ENCODE measurements around the gene AGMAT.
A peak's percentile ranks its signal among the peaks of the same experiment; 100 is the strongest.
"Not testable (repeated sequence)": the region's sequence is repeated elsewhere in the genome, so short reads cannot be mapped to it uniquely, and the experiment has no call there.

The AGMAT gene

GRCh38 chr1:15603966-15604282 is 19.1 kb upstream of the AGMAT start:
- peak overlapping the region; percentile 70 for H3K27ac ChIP-seq (ENCODE audit: low read depth, low read length)
- H3K4me3 ChIP-seq (ENCODE audit: low read length) = peak overlapping the region; percentile 93
- H3K27me3 ChIP-seq (ENCODE audit: control insufficient read depth, insufficient read depth, low read length); H3K4me1 ChIP-seq (ENCODE audit: control insufficient read depth, insufficient read depth, low read length); H3K9ac ChIP-seq (ENCODE audit: low read length); H3K36me3 ChIP-seq (ENCODE audit: control insufficient read depth, insufficient read depth, low read length): not testable (repeated sequence)

DNA sequence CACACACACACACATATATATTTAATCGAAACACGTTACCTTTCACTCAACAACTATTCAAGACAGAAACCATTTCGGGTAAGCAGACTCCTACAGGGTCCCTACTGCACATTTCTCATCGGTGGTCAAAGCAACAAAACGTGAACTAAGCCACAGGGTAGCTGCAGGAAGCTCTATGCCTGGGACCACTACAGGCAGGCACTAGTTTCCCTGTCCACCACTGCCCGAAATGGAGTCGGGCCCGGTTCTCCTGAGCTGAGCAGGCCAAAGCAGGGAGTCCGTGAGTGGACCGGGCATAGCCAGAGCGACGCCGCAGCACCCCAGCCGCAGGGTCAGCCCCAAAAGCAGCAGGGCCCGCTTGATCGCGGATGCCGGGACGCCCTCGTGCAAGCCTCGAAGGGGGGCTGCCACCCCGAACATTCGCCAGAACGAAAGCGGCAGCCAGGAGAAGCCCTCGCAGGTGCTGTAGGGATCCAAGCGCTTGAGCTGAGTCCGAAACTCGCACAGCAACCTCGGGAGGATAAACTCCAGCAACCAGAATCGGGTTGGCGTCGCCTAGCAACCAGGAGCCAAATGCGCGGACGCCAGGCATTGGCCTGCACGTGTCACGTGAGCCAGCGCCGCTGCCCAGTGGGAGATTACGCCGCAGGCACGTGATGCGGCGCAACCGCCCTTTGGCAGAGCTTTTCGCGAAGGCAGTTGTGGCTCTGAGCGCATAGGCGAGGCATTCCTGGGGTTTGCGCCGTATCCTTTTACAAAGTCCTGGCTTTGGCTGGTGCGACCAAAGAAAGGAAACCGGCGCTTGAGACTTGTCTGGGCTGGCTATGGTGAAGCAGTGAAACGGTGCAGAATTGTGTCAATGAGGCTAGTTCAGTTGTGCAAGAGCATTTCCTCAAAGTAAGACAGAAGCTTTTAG is 18.5 kb upstream of the AGMAT start:
- Histone ChIP-seq H3K9ac (ENCODE audit: low read length) (peak overlapping the region; percentile 68), H3K27ac (ENCODE audit: low read depth, low read length) (peak overlapping the region; percentile 70), H3K27me3 (ENCODE audit: control insufficient read depth, insufficient read depth, low read length) (no peaks in the 10 kb centered on the region), H3K4me3 (ENCODE audit: low read length) (peak overlapping the region; percentile 93), H3K4me1 (ENCODE audit: control insufficient read depth, insufficient read depth, low read length) (no peaks in the 10 kb centered on the region), H3K36me3 (ENCODE audit: control insufficient read depth, insufficient read depth, low read length) (no peaks in the 10 kb centered on the region)

GRCh38 chr1:15598436-15598835 is 13.6 kb upstream of the AGMAT start:
- no peak overlapping the region for H3K27ac ChIP-seq (ENCODE audit: low read depth, low read length)
- no peaks in the 10 kb centered on the region for H3K36me3 ChIP-seq (ENCODE audit: control insufficient read depth, insufficient read depth, low read length)
- H3K9ac ChIP-seq (ENCODE audit: low read length) = no peak overlapping the region
- no peaks in the 10 kb centered on the region for H3K4me1 ChIP-seq (ENCODE audit: control insufficient read depth, insufficient read depth, low read length)
- H3K4me3 ChIP-seq (ENCODE audit: low read length) = no peak overlapping the region
- no peaks in the 10 kb centered on the region for H3K27me3 ChIP-seq (ENCODE audit: control insufficient read depth, insufficient read depth, low read length)

- Histone ChIP-seq H3K4me1 (ENCODE audit: control insufficient read depth, insufficient read depth, low read length) (no peaks in the 10 kb centered on the region), H3K9ac (ENCODE audit: low read length) (no peak overlapping the region), H3K36me3 (ENCODE audit: control insufficient read depth, insufficient read depth, low read length) (no peaks in the 10 kb centered on the region), H3K27ac (ENCODE audit: low read depth, low read length) (no peak overlapping the region), H3K27me3 (ENCODE audit: control insufficient read depth, insufficient read depth, low read length) (no peaks in the 10 kb centered on the region), H3K4me3 (ENCODE audit: low read length) (no peak overlapping the region)
These were observed 11.2 kb upstream of the AGMAT start for GRCh38 chr1:15595809-15596617.

DNA sequence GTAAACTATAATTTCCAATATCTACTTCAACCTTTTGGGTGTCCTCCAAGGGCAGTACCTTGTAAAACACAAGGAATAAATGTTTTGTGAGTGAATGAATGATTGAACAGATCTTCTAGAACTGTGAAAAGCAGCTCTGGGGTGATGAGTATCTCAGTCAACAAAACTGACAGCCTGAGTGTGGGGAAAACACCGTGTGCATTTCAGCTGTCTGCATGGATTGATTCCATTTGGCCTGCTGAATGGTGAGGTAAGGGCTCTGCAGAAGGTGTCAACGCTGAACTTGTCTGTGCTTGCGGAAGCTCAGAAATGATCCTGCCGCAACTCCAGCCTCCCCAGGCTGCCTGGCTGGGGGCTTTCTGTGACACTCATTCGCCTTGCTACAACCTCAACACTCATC is 7.4 kb upstream of the AGMAT start:
- no peaks in the 10 kb centered on the region for H3K4me1 ChIP-seq (ENCODE audit: control insufficient read depth, insufficient read depth, low read length)
- H3K4me3 ChIP-seq (ENCODE audit: low read length) = no peak overlapping the region
- H3K27ac ChIP-seq (ENCODE audit: low read depth, low read length) = no peak overlapping the region
- no peaks in the 10 kb centered on the region for H3K27me3 ChIP-seq (ENCODE audit: control insufficient read depth, insufficient read depth, low read length)
- H3K9ac ChIP-seq (ENCODE audit: low read length) = no peak overlapping the region
- H3K36me3 ChIP-seq (ENCODE audit: control insufficient read depth, insufficient read depth, low read length) = no peaks in the 10 kb centered on the region

GRCh38 chr1:15583016-15583706 is 1.7 kb downstream of the AGMAT start:
- Histone ChIP-seq H3K27ac (ENCODE audit: low read depth, low read length) (no peak overlapping the region), H3K27me3 (ENCODE audit: control insufficient read depth, insufficient read depth, low read length) (no peaks in the 10 kb centered on the region), H3K36me3 (ENCODE audit: control insufficient read depth, insufficient read depth, low read length) (no peaks in the 10 kb centered on the region), H3K4me1 (ENCODE audit: control insufficient read depth, insufficient read depth, low read length) (peaks cover 2% of the 10 kb centered on the region), H3K9ac (ENCODE audit: low read length) (no peak overlapping the region), H3K4me3 (ENCODE audit: low read length) (no peak overlapping the region)

- H3K27ac ChIP-seq (ENCODE audit: low read depth, low read length) = no peak overlapping the region
- peaks cover 3% of the 10 kb centered on the region for H3K36me3 ChIP-seq (ENCODE audit: control insufficient read depth, insufficient read depth, low read length)
- H3K4me1 ChIP-seq (ENCODE audit: control insufficient read depth, insufficient read depth, low read length) = peaks cover 2% of the 10 kb centered on the region
- H3K9ac ChIP-seq (ENCODE audit: low read length) = no peak overlapping the region
- H3K4me3 ChIP-seq (ENCODE audit: low read length) = no peak overlapping the region
- H3K27me3 ChIP-seq (ENCODE audit: control insufficient read depth, insufficient read depth, low read length) = no peaks in the 10 kb centered on the region
These were observed 5.2 kb downstream of the AGMAT start for GRCh38 chr1:15579683-15580047.

GRCh38 chr1:15578921-15579682 is 5.7 kb downstream of the AGMAT start:
- Histone ChIP-seq H3K27ac (ENCODE audit: low read depth, low read length) (no peak overlapping the region), H3K36me3 (ENCODE audit: control insufficient read depth, insufficient read depth, low read length) (peaks cover 3% of the 10 kb centered on the region), H3K4me1 (ENCODE audit: control insufficient read depth, insufficient read depth, low read length) (peaks cover 2% of the 10 kb centered on the region), H3K9ac (ENCODE audit: low read length) (no peak overlapping the region), H3K27me3 (ENCODE audit: control insufficient read depth, insufficient read depth, low read length) (no peaks in the 10 kb centered on the region), H3K4me3 (ENCODE audit: low read length) (no peak overlapping the region)

- Histone ChIP-seq H3K9ac (ENCODE audit: low read length) (no peak overlapping the region), H3K4me1 (ENCODE audit: control insufficient read depth, insufficient read depth, low read length) (peaks cover 2% of the 10 kb centered on the region), H3K27me3 (ENCODE audit: control insufficient read depth, insufficient read depth, low read length) (no peaks in the 10 kb centered on the region), H3K36me3 (ENCODE audit: control insufficient read depth, insufficient read depth, low read length) (peaks cover 3% of the 10 kb centered on the region), H3K4me3 (ENCODE audit: low read length) (no peak overlapping the region), H3K27ac (ENCODE audit: low read depth, low read length) (no peak overlapping the region)
These were observed 7.2 kb downstream of the AGMAT start for GRCh38 chr1:15577691-15578090.

- no peaks in the 10 kb centered on the region for H3K27me3 ChIP-seq (ENCODE audit: control insufficient read depth, insufficient read depth, low read length)
- no peak overlapping the region for H3K9ac ChIP-seq (ENCODE audit: low read length)
- H3K4me3 ChIP-seq (ENCODE audit: low read length) = no peak overlapping the region
- peaks cover 3% of the 10 kb centered on the region for H3K36me3 ChIP-seq (ENCODE audit: control insufficient read depth, insufficient read depth, low read length)
- H3K27ac ChIP-seq (ENCODE audit: low read depth, low read length) = no peak overlapping the region
- peaks cover 2% of the 10 kb centered on the region for H3K4me1 ChIP-seq (ENCODE audit: control insufficient read depth, insufficient read depth, low read length)
These were observed 9.2 kb downstream of the AGMAT start for GRCh38 chr1:15575549-15576150.

- Histone ChIP-seq H3K27me3 (ENCODE audit: control insufficient read depth, insufficient read depth, low read length) (no peaks in the 10 kb centered on the region), H3K36me3 (ENCODE audit: control insufficient read depth, insufficient read depth, low read length) (peaks cover 3% of the 10 kb centered on the region), H3K27ac (ENCODE audit: low read depth, low read length) (no peak overlapping the region), H3K4me3 (ENCODE audit: low read length) (no peak overlapping the region), H3K9ac (ENCODE audit: low read length) (no peak overlapping the region), H3K4me1 (ENCODE audit: control insufficient read depth, insufficient read depth, low read length) (peaks cover 2% of the 10 kb centered on the region)
These were observed 10.1 kb downstream of the AGMAT start for GRCh38 chr1:15574741-15575140.

Measured in rectal smooth muscle tissue (tissue), 1 donor.